DND-41 (cell line): ENCODE data around the gene DUSP12.

Source experiments
- CTCF ChIP-seq: IDR thresholded peaks from 2 replicates; pipeline ENCODE4 v1.5.1; 2012; ENCODE audit warnings: borderline replicate concordance, low read length, moderate library complexity, mild to moderate bottlenecking; ENCODE audit not compliant: poor library complexity, severe bottlenecking; ENCODE audit errors: extremely low read depth
- EZH2 ChIP-seq: IDR thresholded peaks from 3 replicates; pipeline ENCODE4 v1.6.1; 2012; ENCODE audit warnings: borderline replicate concordance, low read depth, mild to moderate bottlenecking, moderate library complexity, low read length, inconsistent platforms; ENCODE audit not compliant: severe bottlenecking

- TF ChIP-seq CTCF = no peak
- no peak for TF ChIP-seq EZH2
These were observed 28.9 kb downstream of the DUSP12 start for GRCh38 chr1:161778522-161778921.
